ENCODE data around the gene TMEM33. TPM values are rescaled to one million over a fixed set of nuclear protein-coding genes. Genes with fewer than 3 reads are reported as not detected.

TMEM33 gene
- total RNA-seq, 1 experiment from 2014 or later: 48.1 TPM

- in situ Hi-C loops (cut with HindIII; ENCODE audit: low pct_unique_long_range_greater_than_20kb, low sequenced_read_pairs): no loop called here
- no peak for DNase-seq (ENCODE audit: low read depth, low spot score)
- intact Hi-C loops (cut with micrococcal nuclease; ENCODE audit: unreplicated experiment): no loop called here
- Histone ChIP-seq H3K9me3 (ENCODE audit: control insufficient read depth, insufficient read depth, low read depth, low read length) (no peaks in the 10 kb centered on the region), H3K27ac (ENCODE audit: low read length) (no peak overlapping the region), H3K36me3 (ENCODE audit: control insufficient read depth, insufficient read depth, low read length) (no peaks in the 10 kb centered on the region), H3K27me3 (ENCODE audit: control insufficient read depth, insufficient read depth, low read length) (no peaks in the 10 kb centered on the region), H3K4me3 (ENCODE audit: low read depth in 2 of 2, low read length in 2 of 2) (no peak overlapping the region), H3K4me1 (ENCODE audit: control insufficient read depth, insufficient read depth, low read length) (no peaks in the 10 kb centered on the region)
- POLR2A ChIA-PET: no interaction called here
- TF ChIP-seq TCF7L2 (IDR thresholded peaks at IDR 0.05; ENCODE audit: low read depth, low read length): no peak
- TF ChIP-seq SIN3A (IDR thresholded peaks at IDR 0.05; ENCODE audit: borderline replicate concordance, insufficient read depth, low read depth, low read length): no peak
- TF ChIP-seq CTCF (IDR thresholded peaks at IDR 0.05): no peak
- TF ChIP-seq POLR2AphosphoS5 (IDR thresholded peaks at IDR 0.05; ENCODE audit: low read depth, low read length): no peak
- TF ChIP-seq REST (IDR thresholded peaks at IDR 0.05; ENCODE audit: insufficient read depth in 1 of 2, low read depth in 2 of 2, low read length in 1 of 2): no peak
- no TSS peak for BruUV-seq (replicated peaks)
- CTCF ChIA-PET: no interaction called here
- ATAC-seq: no peak
Measured at GRCh38 chr4:41982716-41983115, 47.5 kb downstream of the TMEM33 start.

DNA sequence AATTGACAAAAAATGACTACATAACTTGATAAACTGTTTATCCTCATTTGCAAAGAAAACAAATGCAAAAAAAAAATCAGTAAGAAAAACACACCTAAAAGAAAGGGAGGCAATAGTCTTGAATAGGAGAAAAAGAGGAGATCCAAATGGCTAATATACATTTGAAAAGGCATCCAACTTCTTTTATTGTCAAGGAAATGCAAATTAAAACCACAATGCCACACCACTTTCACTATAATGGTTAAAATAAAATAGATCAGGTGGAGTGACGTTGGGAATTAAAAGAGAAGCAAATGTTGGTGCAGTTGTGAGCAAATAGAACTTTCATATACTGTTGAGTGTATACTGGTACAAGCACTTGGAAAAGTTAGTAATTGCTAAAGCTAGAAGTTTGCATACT lies 49.9 kb downstream of the TMEM33 start:
- BruUV-seq (replicated peaks): no TSS peak
- TF ChIP-seq POLR2AphosphoS5 (IDR thresholded peaks at IDR 0.05; ENCODE audit: low read depth, low read length) (no peak), SIN3A (IDR thresholded peaks at IDR 0.05; ENCODE audit: borderline replicate concordance, insufficient read depth, low read depth, low read length) (no peak), REST (IDR thresholded peaks at IDR 0.05; ENCODE audit: insufficient read depth in 1 of 2, low read depth in 2 of 2, low read length in 1 of 2) (no peak), CTCF (IDR thresholded peaks at IDR 0.05) (no peak), TCF7L2 (IDR thresholded peaks at IDR 0.05; ENCODE audit: low read depth, low read length) (no peak)
- CTCF ChIA-PET: no interaction called here
- DNase-seq (ENCODE audit: low read depth, low spot score): no peak
- POLR2A ChIA-PET: no interaction called here
- peaks cover 3% of the 10 kb centered on the region; the same call in 1 of the 2 replicates for H3K4me1 ChIP-seq (ENCODE audit: control insufficient read depth, insufficient read depth, low read length)
- H3K27me3 ChIP-seq (ENCODE audit: control insufficient read depth, insufficient read depth, low read length): no peaks in the 10 kb centered on the region
- H3K27ac ChIP-seq (ENCODE audit: low read length): no peak overlapping the region
- ATAC-seq: no peak
- no peaks in the 10 kb centered on the region; the same call in 1 of the 2 replicates for H3K36me3 ChIP-seq (ENCODE audit: control insufficient read depth, insufficient read depth, low read length)
- no peaks in the 10 kb centered on the region for H3K9me3 ChIP-seq (ENCODE audit: control insufficient read depth, insufficient read depth, low read depth, low read length)
- H3K4me3 ChIP-seq (ENCODE audit: low read depth in 2 of 2, low read length in 2 of 2): no peak overlapping the region
- in situ Hi-C loops (cut with HindIII; ENCODE audit: low pct_unique_long_range_greater_than_20kb, low sequenced_read_pairs) (no loop called here), intact Hi-C loops (cut with micrococcal nuclease; ENCODE audit: unreplicated experiment) (no loop called here)

Measured in Panc1 (cell line).